ENCODE data around the gene RAB11A.

The RAB11A gene

GRCh38 chr15:65869126-65869953 lies at the start of gene RAB11A:
Gene RAB11A, plus strand, starts transcription at chr15:65869491. Its CDS starts 95 bp downstream, at chr15:65869586.
- peak; percentile 98 for DNase-seq

GRCh38 chr15:65819563-65819960 lies 49.7 kb upstream of the RAB11A start:
- no peak for DNase-seq

- no peak for DNase-seq
Measured at GRCh38 chr15:65821070-65821469, 48.2 kb upstream of the RAB11A start.

GRCh38 chr15:65822316-65822715 lies 47.0 kb upstream of the RAB11A start:
- peak; percentile 44 for DNase-seq

- peak; percentile 42 for DNase-seq
Measured at GRCh38 chr15:65824031-65824743, 45.1 kb upstream of the RAB11A start.

- DNase-seq = no peak
Measured at GRCh38 chr15:65824941-65825544, 44.2 kb upstream of the RAB11A start.

GRCh38 chr15:65827065-65827464 lies 42.2 kb upstream of the RAB11A start:
- DNase-seq = no peak

GRCh38 chr15:65828585-65828984 lies 40.7 kb upstream of the RAB11A start:
- DNase-seq = no peak

- no peak for DNase-seq
Measured at GRCh38 chr15:65829130-65829764, 40.0 kb upstream of the RAB11A start.

- peak; percentile 87 for DNase-seq
Measured at GRCh38 chr15:65832549-65833364, 36.5 kb upstream of the RAB11A start.

- no peak for DNase-seq
Measured at GRCh38 chr15:65833501-65834205, 35.6 kb upstream of the RAB11A start.

GRCh38 chr15:65834603-65835282 lies 34.5 kb upstream of the RAB11A start:
- no peak for DNase-seq

GRCh38 chr15:65835447-65835846 lies 33.8 kb upstream of the RAB11A start:
- no peak for DNase-seq

- no peak for DNase-seq
Measured at GRCh38 chr15:65836665-65837064, 32.6 kb upstream of the RAB11A start.

GRCh38 chr15:65837301-65838294 lies 31.7 kb upstream of the RAB11A start:
- DNase-seq = no peak

- no peak for DNase-seq
Measured at GRCh38 chr15:65839354-65839901, 29.9 kb upstream of the RAB11A start.

GRCh38 chr15:65839985-65840384 lies 29.3 kb upstream of the RAB11A start:
- no peak for DNase-seq

- no peak for DNase-seq
Measured at GRCh38 chr15:65841121-65841930, 28.0 kb upstream of the RAB11A start.
